Activated T-cell treated with anti-CD3 and anti-CD28 coated beads, Interleukin-2, amount 50 U/mL, for 24 hours (primary cell): ENCODE data around the gene LRWD1.

Experiments
- DNase-seq: peaks from one replicate; pipeline ENCODE4 v3.0.0-alpha.2; 2020
- H3K27ac Mint-ChIP-seq: 2 replicates; pipeline ENCODE4 v1.8.0; 2020; ENCODE audit warnings: mild to moderate bottlenecking, mixed read lengths
- H3K27me3 Mint-ChIP-seq: 2 replicates; pipeline ENCODE4 v1.8.0; 2020; ENCODE audit warnings: mixed read lengths
- H3K36me3 Mint-ChIP-seq: 2 replicates; pipeline ENCODE4 v1.8.0; 2020; ENCODE audit warnings: low read depth, mixed read lengths
- H3K4me1 Mint-ChIP-seq: 2 replicates; pipeline ENCODE4 v1.8.0; 2020; ENCODE audit warnings: low read depth, mixed read lengths
- H3K4me3 Mint-ChIP-seq: 2 replicates; pipeline ENCODE4 v1.8.0; 2020; ENCODE audit warnings: mild to moderate bottlenecking, moderate library complexity, mixed read lengths
- H3K9me3 Mint-ChIP-seq: 2 replicates; pipeline ENCODE4 v1.8.0; 2020; ENCODE audit warnings: mixed read lengths

LRWD1 gene

DNA sequence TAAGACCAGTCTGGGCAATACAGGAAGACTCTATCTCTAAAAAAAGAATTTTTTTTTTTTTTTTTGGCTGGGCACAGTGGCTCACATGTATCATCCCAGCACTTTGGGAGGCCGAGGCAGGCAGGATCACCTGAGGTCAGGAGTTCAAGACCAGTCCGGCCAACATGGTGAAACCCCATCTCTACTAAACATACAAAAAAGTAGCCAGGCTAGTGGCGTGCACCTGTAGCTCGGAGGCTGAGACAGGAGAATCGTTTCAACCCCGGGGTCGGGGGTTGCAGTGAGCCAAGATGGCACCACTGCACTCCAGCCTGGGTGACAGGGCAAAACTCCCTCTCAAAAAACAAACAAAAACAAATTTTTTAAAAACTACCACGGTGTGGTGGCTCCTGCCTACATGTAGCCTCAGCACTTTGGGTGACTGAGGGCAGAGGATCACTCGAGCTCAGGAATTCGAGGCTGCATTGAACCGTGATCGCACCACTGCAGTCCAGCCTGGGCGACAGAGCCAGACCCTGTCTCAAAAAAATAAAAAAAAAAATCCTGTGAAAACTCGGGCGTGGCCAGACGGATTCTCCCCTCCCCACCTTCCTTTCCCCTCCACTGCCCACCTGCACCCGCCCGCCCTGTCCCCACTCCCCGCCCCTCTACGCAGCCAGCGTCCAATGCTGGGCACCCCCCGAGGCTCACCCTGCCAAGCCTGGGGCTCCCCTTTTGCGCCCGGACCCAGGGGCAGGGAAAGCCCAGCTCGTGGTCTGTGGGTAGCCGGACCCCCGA, 32.2 kb upstream of the LRWD1 start:
- no peaks in the 10 kb centered on the region for H3K27me3 Mint-ChIP-seq
- H3K27ac Mint-ChIP-seq: peak overlapping the region; percentile 93
- peaks cover 33% of the 10 kb centered on the region for H3K36me3 Mint-ChIP-seq
- peak; percentile 42 for DNase-seq
- H3K9me3 Mint-ChIP-seq: no peaks in the 10 kb centered on the region
- H3K4me3 Mint-ChIP-seq: peak overlapping the region; percentile 73
- peaks cover 59% of the 10 kb centered on the region for H3K4me1 Mint-ChIP-seq

DNA sequence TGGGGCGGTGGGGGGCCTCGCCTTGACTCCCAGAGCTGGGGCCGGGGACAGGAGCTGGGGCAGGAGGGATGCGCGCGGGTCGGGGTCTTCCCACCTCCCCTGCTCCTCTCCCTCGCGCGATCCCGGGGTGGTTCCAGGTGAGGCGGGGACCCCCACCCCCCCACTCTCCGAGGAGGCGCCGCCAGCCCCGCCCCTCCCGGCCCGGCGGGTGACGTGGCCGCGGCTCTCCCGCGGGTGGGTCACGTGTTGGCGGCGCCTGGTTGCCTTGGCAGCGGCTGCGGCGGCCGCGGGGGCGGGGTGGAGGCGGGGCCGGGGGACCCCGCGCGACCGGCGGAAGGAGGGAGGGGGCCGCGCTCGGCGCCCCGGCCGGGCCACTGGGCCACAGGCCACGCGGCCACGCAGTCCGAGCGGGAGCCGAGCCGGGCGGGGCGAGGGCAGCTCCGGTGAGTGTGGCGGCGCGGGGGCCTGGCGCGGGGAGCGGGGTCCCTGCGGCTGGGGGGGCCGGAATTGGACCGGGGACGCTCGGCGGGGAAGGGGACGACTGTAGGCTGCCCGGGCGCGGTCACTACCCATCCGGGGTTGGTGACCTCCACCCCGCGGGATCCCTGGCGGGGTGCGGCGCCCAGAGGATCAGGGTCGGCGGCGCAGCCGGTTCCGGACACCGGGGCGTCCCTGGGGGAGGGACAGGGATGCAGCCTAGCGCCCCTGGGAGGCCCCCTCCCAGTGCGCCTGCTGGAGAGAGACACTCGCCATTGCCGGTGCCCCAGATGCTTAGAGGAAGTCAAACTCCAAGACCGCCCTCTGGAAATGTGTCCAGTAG, 31.4 kb upstream of the LRWD1 start, which contains the start of gene ORAI2:
Gene ORAI2 (plus strand): TSS at position 357 of the 820 bp plus-strand sequence. CDS start 5,382 bp downstream, outside the sequence.
- peak within 1 kb of the TSS; percentile 87 for H3K4me3 Mint-ChIP-seq

DNA sequence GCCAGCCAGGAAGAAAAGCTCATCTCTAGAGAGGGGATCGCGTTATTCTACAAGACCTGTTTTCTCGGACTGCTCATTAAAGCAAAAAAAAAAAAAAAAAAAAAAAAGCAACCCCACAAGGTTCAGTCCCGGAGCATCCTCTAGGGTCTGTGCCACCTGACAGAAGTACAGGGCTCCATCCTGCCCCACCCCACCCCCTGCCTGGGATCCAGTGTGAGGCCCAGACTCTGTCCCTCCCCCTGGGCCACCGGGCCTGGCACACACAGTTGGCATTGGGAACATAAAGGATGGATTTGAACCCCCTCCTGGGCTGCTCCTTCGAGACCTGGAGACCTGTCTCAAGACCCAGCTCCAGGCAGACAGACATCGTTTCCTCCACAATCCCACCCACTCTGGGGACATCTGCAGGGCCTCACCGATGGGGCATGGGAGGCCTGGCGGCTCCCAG, 30.7 kb upstream of the LRWD1 start:
- Mint-ChIP-seq H3K9me3 (no peaks in the 10 kb centered on the region), H3K4me1 (peaks cover 51% of the 10 kb centered on the region), H3K27ac (peak overlapping the region; percentile 84), H3K4me3 (peak overlapping the region; percentile 87), H3K27me3 (no peaks in the 10 kb centered on the region), H3K36me3 (peaks cover 35% of the 10 kb centered on the region)
- peak; percentile 48 for DNase-seq

More for the DNA sequence above, 31.4 kb upstream of the LRWD1 start, which contains the start of gene ORAI2:
- Mint-ChIP-seq H3K27me3 (no peaks in the 10 kb centered on the region), H3K36me3 (peaks cover 30% of the 10 kb centered on the region), H3K4me1 (peaks cover 52% of the 10 kb centered on the region), H3K27ac (peak within 1 kb of the TSS; percentile 93), H3K9me3 (no peaks in the 10 kb centered on the region)
- DNase-seq: peak; percentile 91

DNA sequence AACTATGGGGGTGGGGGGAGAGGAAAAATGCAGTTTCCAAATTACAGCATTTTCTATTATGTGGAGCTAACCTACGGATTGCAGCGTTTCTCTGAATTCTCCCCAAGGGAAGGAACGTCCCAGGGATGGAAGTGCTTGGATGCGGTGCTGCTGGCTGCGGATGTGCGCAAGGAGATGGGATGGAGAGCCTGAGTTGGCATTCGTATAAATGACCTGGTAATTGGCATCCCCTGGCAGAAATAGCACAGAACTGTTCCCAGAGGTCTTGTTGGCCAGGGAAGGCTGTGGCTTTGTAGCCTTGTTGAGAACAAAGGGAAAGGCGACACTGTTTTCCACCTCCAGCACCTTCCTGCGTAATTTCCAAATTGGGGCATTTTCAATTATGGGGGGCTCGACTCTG, 28.7 kb upstream of the LRWD1 start:
- Mint-ChIP-seq H3K27ac (no peak overlapping the region), H3K4me3 (no peak overlapping the region), H3K9me3 (no peaks in the 10 kb centered on the region), H3K36me3 (peaks cover 36% of the 10 kb centered on the region), H3K27me3 (no peaks in the 10 kb centered on the region), H3K4me1 (peaks cover 33% of the 10 kb centered on the region)
- DNase-seq: no peak

DNA sequence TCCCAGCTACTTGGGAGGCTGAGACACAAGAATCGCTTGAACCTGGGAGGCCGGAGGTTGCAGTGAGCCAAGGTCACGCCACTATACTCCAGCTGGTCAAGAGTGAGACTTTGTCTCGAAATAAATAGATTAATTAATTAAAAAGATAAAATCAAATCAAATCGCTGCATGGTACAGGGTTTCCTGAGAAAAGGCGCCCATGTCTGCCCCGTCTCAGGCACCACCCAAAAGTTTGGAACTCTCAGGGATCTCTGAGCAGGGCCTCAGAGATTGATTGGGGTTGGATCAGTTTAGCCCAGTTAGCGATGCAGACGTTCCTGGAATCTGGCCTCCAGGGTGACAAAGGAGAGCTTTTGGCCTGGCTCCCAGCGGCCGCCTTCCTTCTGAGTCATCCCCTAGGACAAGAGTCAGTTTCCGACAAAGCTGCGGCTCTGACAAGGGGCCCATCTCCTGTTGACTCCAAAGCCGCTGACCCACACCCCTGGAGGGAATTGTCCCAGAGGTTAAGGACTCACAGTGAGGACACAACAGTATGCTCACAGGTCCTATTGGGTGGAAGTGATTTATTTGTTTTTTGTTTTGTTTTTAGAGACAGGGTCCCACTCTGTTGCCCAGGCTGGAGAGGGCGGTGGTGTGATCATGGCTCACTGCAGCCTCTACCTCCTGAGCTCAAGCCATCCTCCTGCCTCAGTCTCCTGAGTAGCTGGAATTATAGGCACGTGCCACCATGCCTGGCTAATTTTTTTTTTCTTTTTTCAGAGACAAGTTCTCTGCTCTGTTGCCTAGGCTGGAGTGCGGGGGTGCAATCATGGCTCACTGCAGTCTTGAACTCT, 24.6 kb upstream of the LRWD1 start:
- no peak for DNase-seq
- peaks cover 48% of the 10 kb centered on the region for H3K36me3 Mint-ChIP-seq
- H3K4me1 Mint-ChIP-seq: peaks cover 8% of the 10 kb centered on the region
- H3K27me3 Mint-ChIP-seq: no peaks in the 10 kb centered on the region
- no peak overlapping the region for H3K4me3 Mint-ChIP-seq
- no peaks in the 10 kb centered on the region for H3K9me3 Mint-ChIP-seq
- no peak overlapping the region for H3K27ac Mint-ChIP-seq

DNA sequence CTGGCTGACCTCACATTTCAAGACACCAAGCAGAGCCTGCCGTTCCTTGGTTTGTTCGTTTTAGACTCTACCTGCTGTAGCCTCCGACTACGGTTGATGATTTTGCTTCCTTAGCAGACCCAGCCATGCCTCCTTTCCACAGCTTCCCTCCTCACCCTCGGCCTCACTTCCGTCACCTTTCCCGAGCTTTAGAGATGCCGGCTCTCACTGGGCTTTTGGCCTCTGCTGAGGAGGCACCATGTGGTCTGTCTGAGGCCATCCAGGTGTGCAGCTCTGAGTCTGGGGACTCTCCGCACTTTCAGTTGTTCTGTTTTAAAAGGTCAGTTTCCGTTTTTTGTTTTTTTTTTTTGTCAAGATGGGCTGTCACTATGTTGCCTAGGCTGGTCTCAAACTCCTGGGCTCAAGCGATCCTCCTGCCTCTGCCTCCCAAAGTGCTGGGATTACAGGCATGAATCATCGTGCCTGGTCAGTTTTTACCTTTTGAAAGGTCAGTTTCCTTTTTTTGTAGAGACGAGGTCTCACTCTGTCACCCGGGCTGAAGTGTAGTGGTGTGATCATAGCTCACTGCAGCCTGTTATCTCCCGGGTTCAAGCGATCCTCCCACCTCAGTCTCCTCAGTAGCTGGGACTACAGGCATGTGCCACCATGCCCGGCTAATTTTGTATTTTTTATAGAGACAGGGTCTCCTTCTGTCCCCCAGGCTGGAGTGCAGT, 19.7 kb upstream of the LRWD1 start:
- Mint-ChIP-seq H3K9me3 (no peaks in the 10 kb centered on the region), H3K27me3 (no peaks in the 10 kb centered on the region), H3K4me1 (peaks cover 2% of the 10 kb centered on the region), H3K36me3 (peaks cover 51% of the 10 kb centered on the region), H3K27ac (peak overlapping the region; percentile 50), H3K4me3 (no peak overlapping the region)
- DNase-seq: no peak

DNA sequence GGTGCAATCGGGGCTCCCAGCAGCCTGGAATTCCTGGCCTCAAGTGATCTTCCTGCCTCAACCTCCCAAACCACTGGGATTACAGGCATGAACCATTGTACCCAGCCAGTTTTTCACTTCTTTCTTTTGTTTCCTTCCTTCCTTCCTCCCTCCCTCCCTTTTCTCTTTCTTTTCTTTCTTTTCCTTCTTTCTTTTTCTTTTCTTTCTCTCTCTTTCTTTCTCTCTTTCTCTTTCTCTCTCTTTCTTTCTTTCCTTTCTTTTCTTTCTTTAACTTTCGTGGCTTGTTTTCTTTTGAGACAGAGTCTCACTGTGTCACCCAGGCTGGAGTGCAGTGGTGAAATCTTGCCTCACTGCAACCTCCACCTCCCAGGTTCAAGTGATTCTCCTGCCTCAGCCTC, 19.1 kb upstream of the LRWD1 start:
- peaks cover 2% of the 10 kb centered on the region for H3K4me1 Mint-ChIP-seq
- H3K4me3 Mint-ChIP-seq: no peak overlapping the region
- H3K27me3 Mint-ChIP-seq: no peaks in the 10 kb centered on the region
- no peak for DNase-seq
- peak overlapping the region; percentile 40 for H3K27ac Mint-ChIP-seq
- peaks cover 49% of the 10 kb centered on the region for H3K36me3 Mint-ChIP-seq
- H3K9me3 Mint-ChIP-seq: no peaks in the 10 kb centered on the region

DNA sequence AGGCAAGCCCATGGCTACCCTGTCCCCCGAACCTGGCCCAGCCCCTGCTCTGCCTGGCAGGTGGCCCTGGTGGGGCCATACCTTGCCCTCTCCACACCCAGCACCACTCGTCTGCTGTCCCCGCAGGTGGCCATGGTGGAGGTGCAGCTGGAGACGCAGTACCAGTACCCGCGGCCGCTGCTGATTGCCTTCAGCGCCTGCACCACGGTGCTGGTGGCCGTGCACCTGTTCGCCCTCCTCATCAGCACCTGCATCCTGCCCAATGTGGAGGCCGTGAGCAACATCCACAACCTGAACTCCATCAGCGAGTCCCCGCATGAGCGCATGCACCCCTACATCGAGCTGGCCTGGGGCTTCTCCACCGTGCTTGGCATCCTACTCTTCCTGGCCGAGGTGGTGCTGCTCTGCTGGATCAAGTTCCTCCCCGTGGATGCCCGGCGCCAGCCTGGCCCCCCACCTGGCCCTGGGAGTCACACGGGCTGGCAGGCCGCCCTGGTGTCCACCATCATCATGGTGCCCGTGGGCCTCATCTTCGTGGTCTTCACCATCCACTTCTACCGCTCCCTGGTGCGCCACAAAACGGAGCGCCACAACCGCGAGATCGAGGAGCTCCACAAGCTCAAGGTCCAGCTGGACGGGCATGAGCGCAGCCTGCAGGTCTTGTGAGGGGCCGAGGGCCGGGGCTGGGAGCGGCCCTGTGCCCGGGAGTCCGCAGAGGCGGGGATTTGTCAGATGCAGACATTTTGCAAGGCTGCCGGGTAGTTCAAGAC, 18.2 kb upstream of the LRWD1 start:
- no peak for DNase-seq
- no peaks in the 10 kb centered on the region for H3K27me3 Mint-ChIP-seq
- H3K4me1 Mint-ChIP-seq: peaks cover under 1% of the 10 kb centered on the region
- H3K9me3 Mint-ChIP-seq: no peaks in the 10 kb centered on the region
- no peak overlapping the region for H3K4me3 Mint-ChIP-seq
- H3K27ac Mint-ChIP-seq: no peak overlapping the region
- peaks cover 48% of the 10 kb centered on the region for H3K36me3 Mint-ChIP-seq

DNA sequence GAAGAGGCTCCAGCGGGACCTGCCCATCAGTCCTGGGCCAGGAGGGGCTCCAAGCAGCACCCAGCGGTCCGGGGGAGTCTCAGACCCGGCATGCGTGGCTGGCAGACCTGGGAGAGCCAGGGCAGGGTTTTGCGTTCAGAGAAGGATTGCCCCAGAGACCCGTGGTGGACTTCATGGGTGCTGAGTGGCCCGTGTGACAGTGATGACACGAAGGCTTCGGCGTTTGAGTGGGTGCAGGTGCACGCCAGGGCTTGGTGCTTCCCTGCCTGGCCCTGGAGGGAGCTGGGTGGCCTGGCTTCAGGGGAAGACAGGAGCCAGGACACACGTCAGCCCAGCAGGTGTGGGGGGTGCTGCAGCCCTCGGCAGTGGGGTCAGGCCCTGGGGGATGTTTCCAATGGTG, 17.5 kb upstream of the LRWD1 start:
- Mint-ChIP-seq H3K27me3 (no peaks in the 10 kb centered on the region), H3K4me3 (no peak overlapping the region), H3K36me3 (peaks cover 41% of the 10 kb centered on the region), H3K9me3 (no peaks in the 10 kb centered on the region), H3K4me1 (no peaks in the 10 kb centered on the region), H3K27ac (no peak overlapping the region)
- DNase-seq: no peak

DNA sequence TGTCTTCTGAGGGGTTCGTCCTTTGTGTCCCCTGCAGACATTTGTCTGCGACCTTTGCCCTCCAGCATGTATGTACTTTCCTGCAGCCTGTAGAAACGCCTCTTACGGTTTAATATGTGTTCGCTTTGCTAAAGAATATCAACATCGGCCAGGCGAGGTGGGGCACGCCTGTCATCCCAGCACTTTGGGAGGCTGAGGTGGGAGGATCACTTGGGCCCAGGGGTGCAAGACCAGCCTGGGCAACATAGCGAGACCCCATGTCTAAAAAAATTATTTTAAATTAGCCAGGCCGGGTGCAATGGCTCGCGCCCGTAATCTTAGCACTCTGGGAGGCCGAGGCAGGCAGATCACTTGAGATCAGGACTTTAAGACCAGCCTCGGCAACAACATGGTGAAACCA, 15.6 kb upstream of the LRWD1 start:
- Mint-ChIP-seq H3K4me3 (no peak overlapping the region), H3K27ac (no peak overlapping the region), H3K4me1 (no peaks in the 10 kb centered on the region), H3K27me3 (no peaks in the 10 kb centered on the region), H3K36me3 (peaks cover 33% of the 10 kb centered on the region), H3K9me3 (no peaks in the 10 kb centered on the region)
- no peak for DNase-seq

DNA sequence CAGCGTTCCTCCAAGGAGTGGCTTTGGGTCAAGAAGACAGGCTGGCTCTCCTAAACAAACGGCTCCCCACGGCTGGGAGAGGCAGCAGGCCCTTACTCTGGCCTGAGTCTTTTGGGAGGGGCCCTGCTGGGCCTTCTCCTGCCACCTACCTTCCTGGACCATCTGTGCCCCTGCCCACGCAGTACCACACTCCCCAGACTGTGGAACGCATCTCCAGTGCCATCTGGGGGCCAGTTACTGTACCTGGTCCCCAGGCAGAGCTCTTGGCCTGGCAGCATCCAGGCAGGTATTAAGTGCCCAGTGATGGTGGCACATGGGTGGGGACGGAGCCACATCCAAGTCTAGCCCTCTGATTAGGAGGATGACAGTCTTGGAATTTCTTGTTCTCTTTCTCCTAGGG, 14.5 kb upstream of the LRWD1 start:
- H3K27me3 Mint-ChIP-seq: no peaks in the 10 kb centered on the region
- H3K36me3 Mint-ChIP-seq: peaks cover 28% of the 10 kb centered on the region
- H3K4me3 Mint-ChIP-seq: no peak overlapping the region
- no peak overlapping the region for H3K27ac Mint-ChIP-seq
- peak; percentile 66 for DNase-seq
- H3K4me1 Mint-ChIP-seq: no peaks in the 10 kb centered on the region
- no peaks in the 10 kb centered on the region for H3K9me3 Mint-ChIP-seq

DNA sequence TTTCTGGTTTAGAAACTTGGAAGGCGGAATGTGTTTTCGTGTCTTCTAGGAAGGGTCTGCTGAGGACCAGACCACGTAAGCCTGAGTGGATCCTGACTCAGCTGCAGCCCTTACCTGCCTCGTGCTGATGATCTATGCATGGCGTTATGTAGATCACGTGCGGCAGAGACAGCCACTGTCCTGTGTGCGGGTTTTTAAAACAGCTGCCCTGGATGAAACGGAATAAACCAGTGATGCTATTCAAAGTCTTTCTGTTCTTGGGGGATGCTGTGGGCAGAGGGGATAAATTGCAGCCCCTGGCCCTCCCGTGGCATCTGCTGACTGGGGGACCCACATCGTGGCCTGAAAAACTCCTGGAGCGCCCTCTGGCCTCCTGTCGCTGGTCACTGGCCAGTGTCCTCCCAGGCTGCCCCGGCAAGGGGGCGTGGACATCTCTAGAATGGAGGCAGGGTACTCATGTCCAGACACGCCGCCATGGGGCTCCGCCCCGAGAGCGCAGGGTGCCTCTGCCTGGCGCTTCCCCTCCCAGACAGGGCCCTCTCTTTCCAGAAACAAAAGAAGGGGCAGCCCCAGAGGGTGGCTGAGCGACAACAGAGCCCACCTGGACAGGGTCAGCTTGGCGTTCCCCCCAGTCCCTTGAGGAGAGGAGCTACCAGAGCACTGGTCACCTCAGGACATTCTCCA, 13.3 kb upstream of the LRWD1 start:
- Mint-ChIP-seq H3K4me3 (no peak overlapping the region), H3K27me3 (no peaks in the 10 kb centered on the region), H3K4me1 (no peaks in the 10 kb centered on the region), H3K9me3 (no peaks in the 10 kb centered on the region), H3K36me3 (peaks cover 24% of the 10 kb centered on the region), H3K27ac (no peak overlapping the region)
- no peak for DNase-seq

DNA sequence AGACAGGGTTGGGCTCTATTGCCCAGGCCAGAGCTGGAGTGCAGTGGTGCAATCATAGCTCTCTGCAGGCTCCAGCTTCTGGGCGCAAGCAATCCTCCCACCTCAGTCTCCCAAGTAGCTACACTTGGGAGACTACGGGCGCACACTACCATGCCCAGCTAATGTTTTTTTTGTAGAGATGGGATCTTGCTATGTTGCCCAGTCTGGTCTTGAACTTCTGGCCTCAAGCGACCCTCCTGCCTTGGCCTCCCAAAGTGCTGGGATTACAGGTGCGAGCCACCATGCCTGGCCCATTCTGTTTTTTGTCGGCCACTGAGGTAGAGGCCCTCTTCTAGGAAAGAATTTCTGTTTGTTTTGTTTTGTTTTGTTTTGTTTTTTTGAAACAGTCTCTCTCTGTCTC, 12.3 kb upstream of the LRWD1 start:
- Mint-ChIP-seq H3K9me3 (no peaks in the 10 kb centered on the region), H3K4me3 (no peak overlapping the region), H3K27me3 (no peaks in the 10 kb centered on the region), H3K36me3 (peaks cover 24% of the 10 kb centered on the region), H3K4me1 (no peaks in the 10 kb centered on the region), H3K27ac (no peak overlapping the region)
- no peak for DNase-seq
